NT2/D1 (cell line): Measurements from ENCODE around the gene CXorf38.
A peak's percentile ranks its signal among the peaks of the same experiment; 100 is the strongest.
"Not testable (repeated sequence)": the region's sequence is repeated elsewhere in the genome, so short reads cannot be mapped to it uniquely, and the experiment has no call there.

Experiments
- DNase-seq: peaks from one replicate; pipeline ENCODE4 v3.0.0-alpha.2; 2011; ENCODE audit warnings: low read depth, low spot score
- H3K27me3 ChIP-seq: 2 replicates; pipeline ENCODE4 v1.6.0; 2011; ENCODE audit warnings: mild to moderate bottlenecking; ENCODE audit not compliant: insufficient read length, insufficient read depth
- H3K36me3 ChIP-seq: 2 replicates; pipeline ENCODE4 v1.6.1; 2011; ENCODE audit warnings: mild to moderate bottlenecking, low read length, mixed read lengths; ENCODE audit not compliant: insufficient read depth, insufficient read length
- H3K4me1 ChIP-seq: 2 replicates; pipeline ENCODE4 v1.5.1; 2011; ENCODE audit not compliant: insufficient read depth, insufficient read length
- H3K4me3 ChIP-seq: 2 replicates; pipeline ENCODE4 v1.5.1; 2011; ENCODE audit warnings: low read depth; ENCODE audit not compliant: insufficient read length
- H3K9ac ChIP-seq: 2 replicates; pipeline ENCODE4 v1.6.0; 2011; ENCODE audit warnings: low read depth; ENCODE audit not compliant: insufficient read length
- H3K9me3 ChIP-seq: 2 replicates; pipeline ENCODE4 v1.5.1; 2011; ENCODE audit warnings: mild to moderate bottlenecking, low read length; ENCODE audit not compliant: insufficient read depth
- SUZ12 ChIP-seq: IDR thresholded peaks from 2 replicates; pipeline ENCODE4 v1.6.1; 2011; ENCODE audit not compliant: insufficient read length, insufficient read depth; ENCODE audit errors: extremely low read depth
- YY1 ChIP-seq: IDR thresholded peaks from 2 replicates; pipeline ENCODE4 v1.6.1; 2011; ENCODE audit not compliant: insufficient read length, insufficient read depth
- ZNF274 ChIP-seq: IDR thresholded peaks from 2 replicates; pipeline ENCODE4 v1.6.1; 2011; ENCODE audit warnings: mild to moderate bottlenecking, low read depth, low read length

CXorf38 gene

GRCh38 chrX:40603446-40603845, 43.9 kb downstream of the CXorf38 start:
- no peak for DNase-seq
- Histone ChIP-seq H3K9ac (no peak overlapping the region), H3K4me3 (no peak overlapping the region), H3K27me3 (no peaks in the 10 kb centered on the region), H3K9me3 (no peaks in the 10 kb centered on the region), H3K4me1 (no peaks in the 10 kb centered on the region), H3K36me3 (peaks cover 44% of the 10 kb centered on the region)
- TF ChIP-seq SUZ12 (no peak), ZNF274 (no peak), YY1 (no peak)

- H3K4me1 ChIP-seq, H3K9me3 ChIP-seq, DNase-seq, H3K4me3 ChIP-seq, H3K9ac ChIP-seq, H3K27me3 ChIP-seq: not testable (repeated sequence)
- H3K36me3 ChIP-seq, result peaks cover 37% of the 10 kb centered on the region
Observed at GRCh38 chrX:40589616-40590321, 57.6 kb downstream of the CXorf38 start.

DNA sequence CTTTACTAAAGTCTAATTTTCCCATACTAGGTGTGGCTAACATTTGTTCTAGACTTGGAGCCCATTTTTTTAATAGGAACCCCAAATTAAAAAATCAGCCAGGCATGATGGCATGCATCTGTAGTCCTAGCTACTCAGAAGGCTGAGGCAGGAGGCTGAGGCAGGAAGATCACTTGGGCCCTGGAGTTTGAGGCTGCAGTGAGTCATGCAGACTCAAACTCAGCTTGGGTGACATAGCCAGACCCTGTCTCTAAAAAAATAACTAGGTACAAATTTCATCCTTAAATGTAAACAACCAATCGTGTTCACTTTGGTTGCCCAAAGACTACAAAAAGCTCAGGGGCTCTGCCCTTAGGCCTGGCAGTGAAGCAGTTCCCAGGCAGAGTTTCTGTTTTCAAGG, 59.7 kb downstream of the CXorf38 start:
- H3K36me3 ChIP-seq, result peaks cover 26% of the 10 kb centered on the region
- not testable (repeated sequence) for H3K9ac ChIP-seq, DNase-seq, H3K9me3 ChIP-seq, H3K4me3 ChIP-seq, H3K27me3 ChIP-seq, H3K4me1 ChIP-seq

GRCh38 chrX:40582811-40583210, 64.5 kb downstream of the CXorf38 start:
- DNase-seq, result no peak
- no peak overlapping the region for H3K9ac ChIP-seq
- TF ChIP-seq YY1 (no peak), SUZ12 (no peak), ZNF274 (no peak)

GRCh38 chrX:40582178-40582577, 65.2 kb downstream of the CXorf38 start:
- H3K9me3 ChIP-seq, H3K9ac ChIP-seq, DNase-seq, H3K4me1 ChIP-seq, H3K4me3 ChIP-seq, H3K27me3 ChIP-seq, H3K36me3 ChIP-seq: not testable (repeated sequence)

More at GRCh38 chrX:40582811-40583210, 64.5 kb downstream of the CXorf38 start:
- Histone ChIP-seq H3K36me3 (no peaks in the 10 kb centered on the region), H3K27me3 (no peaks in the 10 kb centered on the region), H3K4me1 (no peaks in the 10 kb centered on the region), H3K9me3 (no peaks in the 10 kb centered on the region), H3K4me3 (no peak overlapping the region)

DNA sequence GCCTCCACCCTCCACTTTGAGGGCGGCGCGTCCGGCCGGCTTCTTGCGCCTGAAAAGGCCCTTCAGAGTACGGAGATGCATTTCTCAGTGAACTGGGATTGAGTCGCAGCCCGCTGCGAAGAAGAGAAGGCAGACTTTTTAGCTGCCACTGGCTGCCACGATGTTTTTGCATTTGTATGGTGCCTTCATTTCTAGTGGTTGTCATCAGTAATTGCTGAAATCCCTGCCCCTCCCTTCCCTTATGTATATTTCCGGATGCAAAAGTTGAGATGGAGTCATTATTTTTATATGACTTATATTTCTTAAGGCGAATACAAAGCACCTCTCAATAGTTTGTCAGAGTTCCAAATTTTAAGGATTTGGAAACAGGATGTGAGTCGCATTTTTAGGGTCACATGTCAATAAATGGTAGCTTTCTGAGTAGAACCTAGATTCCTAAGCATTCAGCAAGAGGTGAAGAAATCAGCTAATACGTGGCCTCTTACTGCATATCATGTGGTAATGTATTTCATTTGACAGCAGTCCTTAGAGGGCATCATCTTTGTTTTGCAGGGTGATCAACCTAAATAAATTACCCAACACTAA, 65.9 kb downstream of the CXorf38 start:
- peak overlapping the region; percentile 89 for H3K9ac ChIP-seq
- peak overlapping the region; percentile 94 for H3K4me3 ChIP-seq
- no peaks in the 10 kb centered on the region for H3K4me1 ChIP-seq
- TF ChIP-seq SUZ12, result no peak
- TF ChIP-seq ZNF274, result no peak
- TF ChIP-seq YY1, result no peak
- H3K27me3 ChIP-seq, result no peaks in the 10 kb centered on the region
- no peak for DNase-seq
- H3K36me3 ChIP-seq, result no peaks in the 10 kb centered on the region
- H3K9me3 ChIP-seq, result no peaks in the 10 kb centered on the region

GRCh38 chrX:40580537-40581335, 66.6 kb downstream of the CXorf38 start, which contains the start of gene ATP6AP2:
Gene ATP6AP2, plus strand, starts transcription at chrX:40580970. Its CDS starts 96 bp downstream, at chrX:40581066.
- Histone ChIP-seq H3K9ac (peak within 1 kb of the TSS; percentile 92), H3K27me3 (no peaks in the 10 kb centered on the region), H3K9me3 (no peaks in the 10 kb centered on the region), H3K4me3 (peak within 1 kb of the TSS; percentile 94), H3K4me1 (no peaks in the 10 kb centered on the region), H3K36me3 (no peaks in the 10 kb centered on the region)
- DNase-seq, result peak; percentile 92
- no peak for TF ChIP-seq ZNF274
- TF ChIP-seq SUZ12, result no peak
- TF ChIP-seq YY1, result no peak
